HepG2 (cell line): ENCODE data around the gene HSPA1A. TPM values are rescaled to one million over a fixed set of nuclear protein-coding genes. Genes with fewer than 3 reads are reported as not detected.
A peak's percentile ranks its signal among the peaks of the same experiment; 100 is the strongest.

Experiments used
- CCDC6 ChIP-seq: sonication (generic); formaldehyde crosslinking; IDR thresholded peaks from 2 replicates; pipeline ENCODE4 v1.8.1; 2022; ENCODE audit warnings: mild to moderate bottlenecking, missing genetic modification reagents, moderate library complexity
- IRX3 ChIP-seq: sonication (generic); formaldehyde crosslinking; IDR thresholded peaks from 2 replicates; pipeline ENCODE4 v1.8.1; 2023; ENCODE audit warnings: mild to moderate bottlenecking, low read depth, missing genetic modification reagents, borderline replicate concordance
- MAFF ChIP-seq: IDR thresholded peaks from 2 replicates; pipeline ENCODE4 v1.6.1; 2011; ENCODE audit warnings: low read depth, low read length, improper control_type of control experiment
- ONECUT2 ChIP-seq: sonication (generic); formaldehyde crosslinking; IDR thresholded peaks from 2 replicates; pipeline ENCODE4 v1.4.0; 2020; ENCODE audit warnings: missing genetic modification reagents
- SP140L ChIP-seq: sonication (generic); formaldehyde crosslinking; IDR thresholded peaks from 2 replicates; pipeline ENCODE4 v1.4.0; 2020; ENCODE audit warnings: missing genetic modification reagents, borderline replicate concordance
- TRIM24 ChIP-seq: sonication (generic); formaldehyde crosslinking; IDR thresholded peaks from 2 replicates; pipeline ENCODE4 v1.8.0; 2022; ENCODE audit warnings: mild to moderate bottlenecking, missing genetic modification reagents
- ZNF547 ChIP-seq: sonication (generic); formaldehyde crosslinking; IDR thresholded peaks from 2 replicates; pipeline ENCODE4 v1.5.1; 2020; ENCODE audit warnings: mild to moderate bottlenecking, missing genetic modification reagents
- ZNF776 ChIP-seq: sonication (generic); formaldehyde crosslinking; IDR thresholded peaks from 2 replicates; pipeline ENCODE4 v1.4.0; 2020; ENCODE audit warnings: mild to moderate bottlenecking, missing genetic modification reagents
- polyA plus RNA-seq, 8 experiments: library from polyadenylated mRNA; depleted of rRNA in 3 of 8; stranded (reverse) in 7 of 8; unstranded in 1 of 8; fragments of >200 nt; fragmentation: Illumina TruSeq in 4 of 8; extraction: Trizol in 4 of 8; gene quantifications; 2 replicates each; pipeline versions ENCODE4 v1.2.1 to v1.2.3, GENCODE V29; 2011 to 2016; ENCODE audit warnings: low read depth in 4 of 8, missing spikeins in 1 of 8, mixed read lengths in 1 of 8; ENCODE audit not compliant: insufficient read depth in 1 of 8
- total RNA-seq, 5 experiments: library from RNA; depleted of rRNA; stranded (reverse); fragments of >200 nt; fragmentation: Illumina TruSeq; extraction: Trizol; gene quantifications; 2 replicates each; pipeline ENCODE4 v1.2.3, GENCODE V29; 2016; ENCODE audit warnings: low read depth in 1 of 5
- TF ChIP-seq, protein P1 (sequence below): sonication (generic); formaldehyde crosslinking; IDR thresholded peaks from 2 replicates; pipeline ENCODE4 v1.5.0; 2020; ENCODE audit warnings: mild to moderate bottlenecking, low read depth, missing genetic modification reagents, borderline replicate concordance
- TF ChIP-seq, protein P2 (sequence below): sonication (generic); formaldehyde crosslinking; conservative IDR thresholded peaks from 2 replicates; pipeline ENCODE4 v1.8.0; 2022; ENCODE audit warnings: missing genetic modification reagents
- TF ChIP-seq, protein P3 (sequence below): sonication (generic); formaldehyde crosslinking; IDR thresholded peaks from 2 replicates; pipeline ENCODE4 v1.4.0; 2020; ENCODE audit warnings: missing genetic modification reagents
- TF ChIP-seq, protein P4 (sequence below): sonication (generic); formaldehyde crosslinking; IDR thresholded peaks from 2 replicates; pipeline ENCODE4 v1.9.0; 2021; ENCODE audit warnings: missing genetic modification reagents, borderline replicate concordance
- TF ChIP-seq, protein P5 (sequence below): sonication (generic); formaldehyde crosslinking; IDR thresholded peaks from 2 replicates; pipeline ENCODE4 v1.4.0; 2020; ENCODE audit warnings: missing genetic modification reagents, borderline replicate concordance
- TF ChIP-seq, protein P6 (sequence below): sonication (generic); formaldehyde crosslinking; IDR thresholded peaks from 2 replicates; pipeline ENCODE4 v1.5.0; 2020; ENCODE audit warnings: mild to moderate bottlenecking, missing genetic modification reagents

The HSPA1A gene
- total and polyA plus RNA-seq, 2 of the 13 experiments (the other 11 are each of a cell fraction or from before 2014, with no cell fraction given), result 44.5 to 85.0 TPM

DNA sequence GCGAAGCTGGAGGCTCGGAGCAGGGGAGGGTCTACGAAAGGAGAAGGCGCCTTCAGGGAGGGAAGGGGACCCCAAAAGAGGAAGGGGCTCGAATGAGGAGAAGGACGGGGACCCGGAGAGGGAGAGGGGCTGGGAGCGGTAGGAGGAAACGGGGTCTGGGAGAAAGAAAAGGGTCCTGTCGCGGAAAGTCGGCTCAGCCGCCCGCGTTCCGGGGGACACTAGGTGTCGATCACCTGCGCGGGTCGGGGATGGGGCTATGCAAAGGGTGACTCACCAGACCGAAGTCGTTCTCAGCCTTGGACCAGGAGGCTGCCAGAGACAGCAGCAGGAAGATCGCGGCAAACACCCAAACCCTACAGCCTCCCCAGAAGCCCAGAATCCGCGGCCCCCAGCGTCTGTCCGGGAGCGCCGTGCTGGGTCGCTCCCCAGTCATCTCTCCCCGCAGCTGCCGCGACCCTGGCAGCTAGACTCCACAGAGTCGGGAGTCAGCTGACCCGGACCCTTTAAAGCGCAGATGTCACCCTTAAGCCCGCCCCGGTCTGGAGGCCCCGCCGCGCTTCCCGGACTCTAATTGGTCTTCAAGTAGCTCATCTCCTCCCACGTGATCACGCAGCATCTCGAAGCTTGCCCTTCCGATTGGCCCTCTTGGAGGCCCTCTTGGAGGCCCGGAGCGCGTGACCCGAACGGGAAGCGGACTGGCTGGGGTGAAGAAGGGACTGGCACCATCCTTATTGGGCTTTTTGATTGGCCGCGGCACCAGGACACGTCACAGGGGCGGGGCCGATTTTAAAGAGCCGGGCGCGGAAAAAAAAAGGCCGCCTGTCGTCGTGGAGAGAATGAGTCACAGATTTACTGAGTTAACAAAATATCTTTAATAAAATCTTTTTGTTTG, 47.2 kb downstream of the HSPA1A start, which contains the start of gene NEU1 (continued):
- TF ChIP-seq, protein P1, sequence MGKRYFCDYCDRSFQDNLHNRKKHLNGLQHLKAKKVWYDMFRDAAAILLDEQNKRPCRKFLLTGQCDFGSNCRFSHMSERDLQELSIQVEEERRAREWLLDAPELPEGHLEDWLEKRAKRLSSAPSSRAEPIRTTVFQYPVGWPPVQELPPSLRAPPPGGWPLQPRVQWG (CRISPR knock-in tag), result no peak
- TF ChIP-seq, protein P2, sequence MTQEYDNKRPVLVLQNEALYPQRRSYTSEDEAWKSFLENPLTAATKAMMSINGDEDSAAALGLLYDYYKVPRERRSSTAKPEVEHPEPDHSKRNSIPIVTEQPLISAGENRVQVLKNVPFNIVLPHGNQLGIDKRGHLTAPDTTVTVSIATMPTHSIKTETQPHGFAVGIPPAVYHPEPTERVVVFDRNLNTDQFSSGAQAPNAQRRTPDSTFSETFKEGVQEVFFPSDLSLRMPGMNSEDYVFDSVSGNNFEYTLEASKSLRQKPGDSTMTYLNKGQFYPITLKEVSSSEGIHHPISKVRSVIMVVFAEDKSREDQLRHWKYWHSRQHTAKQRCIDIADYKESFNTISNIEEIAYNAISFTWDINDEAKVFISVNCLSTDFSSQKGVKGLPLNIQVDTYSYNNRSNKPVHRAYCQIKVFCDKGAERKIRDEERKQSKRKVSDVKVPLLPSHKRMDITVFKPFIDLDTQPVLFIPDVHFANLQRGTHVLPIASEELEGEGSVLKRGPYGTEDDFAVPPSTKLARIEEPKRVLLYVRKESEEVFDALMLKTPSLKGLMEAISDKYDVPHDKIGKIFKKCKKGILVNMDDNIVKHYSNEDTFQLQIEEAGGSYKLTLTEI (CRISPR knock-in tag), result no peak
- TF ChIP-seq, protein P3, sequence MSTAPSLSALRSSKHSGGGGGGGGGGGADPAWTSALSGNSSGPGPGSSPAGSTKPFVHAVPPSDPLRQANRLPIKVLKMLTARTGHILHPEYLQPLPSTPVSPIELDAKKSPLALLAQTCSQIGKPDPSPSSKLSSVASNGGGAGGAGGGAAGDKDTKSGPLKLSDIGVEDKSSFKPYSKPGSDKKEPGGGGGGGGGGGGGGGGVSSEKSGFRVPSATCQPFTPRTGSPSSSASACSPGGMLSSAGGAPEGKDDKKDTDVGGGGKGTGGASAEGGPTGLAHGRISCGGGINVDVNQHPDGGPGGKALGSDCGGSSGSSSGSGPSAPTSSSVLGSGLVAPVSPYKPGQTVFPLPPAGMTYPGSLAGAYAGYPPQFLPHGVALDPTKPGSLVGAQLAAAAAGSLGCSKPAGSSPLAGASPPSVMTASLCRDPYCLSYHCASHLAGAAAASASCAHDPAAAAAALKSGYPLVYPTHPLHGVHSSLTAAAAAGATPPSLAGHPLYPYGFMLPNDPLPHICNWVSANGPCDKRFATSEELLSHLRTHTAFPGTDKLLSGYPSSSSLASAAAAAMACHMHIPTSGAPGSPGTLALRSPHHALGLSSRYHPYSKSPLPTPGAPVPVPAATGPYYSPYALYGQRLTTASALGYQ (CRISPR knock-in tag), result peak; percentile 86
- peak; percentile 41; the same call in 1 of the 2 replicates for TF ChIP-seq ZNF547 (CRISPR knock-in tag)
- TF ChIP-seq MAFF, result no peak
- TF ChIP-seq TRIM24 (CRISPR knock-in tag), result no peak
- no peak; the same call in 1 of the 2 replicates for TF ChIP-seq SP140L (CRISPR knock-in tag)
- TF ChIP-seq, protein P4, sequence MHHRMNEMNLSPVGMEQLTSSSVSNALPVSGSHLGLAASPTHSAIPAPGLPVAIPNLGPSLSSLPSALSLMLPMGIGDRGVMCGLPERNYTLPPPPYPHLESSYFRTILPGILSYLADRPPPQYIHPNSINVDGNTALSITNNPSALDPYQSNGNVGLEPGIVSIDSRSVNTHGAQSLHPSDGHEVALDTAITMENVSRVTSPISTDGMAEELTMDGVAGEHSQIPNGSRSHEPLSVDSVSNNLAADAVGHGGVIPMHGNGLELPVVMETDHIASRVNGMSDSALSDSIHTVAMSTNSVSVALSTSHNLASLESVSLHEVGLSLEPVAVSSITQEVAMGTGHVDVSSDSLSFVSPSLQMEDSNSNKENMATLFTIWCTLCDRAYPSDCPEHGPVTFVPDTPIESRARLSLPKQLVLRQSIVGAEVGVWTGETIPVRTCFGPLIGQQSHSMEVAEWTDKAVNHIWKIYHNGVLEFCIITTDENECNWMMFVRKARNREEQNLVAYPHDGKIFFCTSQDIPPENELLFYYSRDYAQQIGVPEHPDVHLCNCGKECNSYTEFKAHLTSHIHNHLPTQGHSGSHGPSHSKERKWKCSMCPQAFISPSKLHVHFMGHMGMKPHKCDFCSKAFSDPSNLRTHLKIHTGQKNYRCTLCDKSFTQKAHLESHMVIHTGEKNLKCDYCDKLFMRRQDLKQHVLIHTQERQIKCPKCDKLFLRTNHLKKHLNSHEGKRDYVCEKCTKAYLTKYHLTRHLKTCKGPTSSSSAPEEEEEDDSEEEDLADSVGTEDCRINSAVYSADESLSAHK (CRISPR knock-in tag), result no peak
- TF ChIP-seq ZNF776 (CRISPR knock-in tag), result no peak
- TF ChIP-seq ONECUT2, result 0 out of 2 replicates have a peak, but pooled peaks have one; percentile 40
- TF ChIP-seq, protein P5, sequence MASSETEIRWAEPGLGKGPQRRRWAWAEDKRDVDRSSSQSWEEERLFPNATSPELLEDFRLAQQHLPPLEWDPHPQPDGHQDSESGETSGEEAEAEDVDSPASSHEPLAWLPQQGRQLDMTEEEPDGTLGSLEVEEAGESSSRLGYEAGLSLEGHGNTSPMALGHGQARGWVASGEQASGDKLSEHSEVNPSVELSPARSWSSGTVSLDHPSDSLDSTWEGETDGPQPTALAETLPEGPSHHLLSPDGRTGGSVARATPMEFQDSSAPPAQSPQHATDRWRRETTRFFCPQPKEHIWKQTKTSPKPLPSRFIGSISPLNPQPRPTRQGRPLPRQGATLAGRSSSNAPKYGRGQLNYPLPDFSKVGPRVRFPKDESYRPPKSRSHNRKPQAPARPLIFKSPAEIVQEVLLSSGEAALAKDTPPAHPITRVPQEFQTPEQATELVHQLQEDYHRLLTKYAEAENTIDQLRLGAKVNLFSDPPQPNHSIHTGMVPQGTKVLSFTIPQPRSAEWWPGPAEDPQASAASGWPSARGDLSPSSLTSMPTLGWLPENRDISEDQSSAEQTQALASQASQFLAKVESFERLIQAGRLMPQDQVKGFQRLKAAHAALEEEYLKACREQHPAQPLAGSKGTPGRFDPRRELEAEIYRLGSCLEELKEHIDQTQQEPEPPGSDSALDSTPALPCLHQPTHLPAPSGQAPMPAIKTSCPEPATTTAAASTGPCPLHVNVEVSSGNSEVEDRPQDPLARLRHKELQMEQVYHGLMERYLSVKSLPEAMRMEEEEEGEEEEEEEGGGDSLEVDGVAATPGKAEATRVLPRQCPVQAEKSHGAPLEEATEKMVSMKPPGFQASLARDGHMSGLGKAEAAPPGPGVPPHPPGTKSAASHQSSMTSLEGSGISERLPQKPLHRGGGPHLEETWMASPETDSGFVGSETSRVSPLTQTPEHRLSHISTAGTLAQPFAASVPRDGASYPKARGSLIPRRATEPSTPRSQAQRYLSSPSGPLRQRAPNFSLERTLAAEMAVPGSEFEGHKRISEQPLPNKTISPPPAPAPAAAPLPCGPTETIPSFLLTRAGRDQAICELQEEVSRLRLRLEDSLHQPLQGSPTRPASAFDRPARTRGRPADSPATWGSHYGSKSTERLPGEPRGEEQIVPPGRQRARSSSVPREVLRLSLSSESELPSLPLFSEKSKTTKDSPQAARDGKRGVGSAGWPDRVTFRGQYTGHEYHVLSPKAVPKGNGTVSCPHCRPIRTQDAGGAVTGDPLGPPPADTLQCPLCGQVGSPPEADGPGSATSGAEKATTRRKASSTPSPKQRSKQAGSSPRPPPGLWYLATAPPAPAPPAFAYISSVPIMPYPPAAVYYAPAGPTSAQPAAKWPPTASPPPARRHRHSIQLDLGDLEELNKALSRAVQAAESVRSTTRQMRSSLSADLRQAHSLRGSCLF (CRISPR knock-in tag), result peak; percentile 82; the same call in 1 of the 2 replicates
- 0 out of 2 replicates have a peak, but pooled peaks have one; percentile 16 for TF ChIP-seq CCDC6 (CRISPR knock-in tag)
- TF ChIP-seq IRX3 (CRISPR knock-in tag), result peak; percentile 92
- TF ChIP-seq, protein P6, sequence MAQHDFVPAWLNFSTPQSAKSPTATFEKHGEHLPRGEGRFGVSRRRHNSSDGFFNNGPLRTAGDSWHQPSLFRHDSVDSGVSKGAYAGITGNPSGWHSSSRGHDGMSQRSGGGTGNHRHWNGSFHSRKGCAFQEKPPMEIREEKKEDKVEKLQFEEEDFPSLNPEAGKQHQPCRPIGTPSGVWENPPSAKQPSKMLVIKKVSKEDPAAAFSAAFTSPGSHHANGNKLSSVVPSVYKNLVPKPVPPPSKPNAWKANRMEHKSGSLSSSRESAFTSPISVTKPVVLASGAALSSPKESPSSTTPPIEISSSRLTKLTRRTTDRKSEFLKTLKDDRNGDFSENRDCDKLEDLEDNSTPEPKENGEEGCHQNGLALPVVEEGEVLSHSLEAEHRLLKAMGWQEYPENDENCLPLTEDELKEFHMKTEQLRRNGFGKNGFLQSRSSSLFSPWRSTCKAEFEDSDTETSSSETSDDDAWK (CRISPR knock-in tag), result no peak
